Prostate gland (tissue), 2 donors: ENCODE measurements around the gene GDF2.

Experiments
- CTCF ChIP-seq, 4 experiments: fragments of 200-600 bp in 2 of 4; fragments of 450-650 bp in 2 of 4; sonication (generic) in 2 of 4; IDR thresholded peaks; 1 replicate in 3 of 4; 2 replicates in 1 of 4; pipeline ENCODE4 v1.5.1; 2016 to 2019; ENCODE audit warnings: antibody characterized with exemption in 4 of 4, mild to moderate bottlenecking in 2 of 4, moderate library complexity in 2 of 4
- POLR2A ChIP-seq: fragments of 450-650 bp; IDR thresholded peaks from one replicate; pipeline ENCODE4 v1.6.1; 2016; ENCODE audit warnings: antibody characterized with exemption, mild to moderate bottlenecking
- POLR2AphosphoS5 ChIP-seq: sonication (generic); formaldehyde crosslinking; IDR thresholded peaks from one replicate; pipeline ENCODE4 v1.6.1; 2017; ENCODE audit warnings: antibody characterized with exemption

- TF ChIP-seq CTCF (IDR thresholded peaks at IDR 0.05) (no peak), POLR2AphosphoS5 (peak; percentile 32), POLR2A (no peak)
Measured at GRCh38 chr10:47278152-47278473, 44.1 kb upstream of the GDF2 start.
